Fibroblast of lung (primary cell): ENCODE data around the gene SLC26A2.

ENCODE experiments used
- CTCF ChIP-seq, 2 donors: IDR thresholded peaks in 1 of 2; conservative IDR thresholded peaks in 1 of 2; 1 replicate in 1 of 2; 2 replicates in 1 of 2; pipeline ENCODE4 v1.5.1; 2011 to 2012; ENCODE audit warnings: low read length in 2 of 2, control low read depth in 1 of 2, inconsistent platforms in 1 of 2, low read depth in 1 of 2, mild to moderate bottlenecking in 1 of 2
- EZH2 ChIP-seq: IDR thresholded peaks from 2 replicates; pipeline ENCODE4 v1.5.1; 2012; ENCODE audit warnings: low read length, control low read depth, mild to moderate bottlenecking; ENCODE audit errors: missing control alignments

GRCh38 chr5:149913436-149914419 is 46.8 kb upstream of the SLC26A2 start:
- TF ChIP-seq CTCF (conservative IDR thresholded peaks at IDR 0.05 in 1 of 2, IDR thresholded peaks at IDR 0.05 in 1 of 2; ENCODE audit: low read depth in 1 of 2, low read length in 2 of 2) (no peak), EZH2 (no peak)
